ENCODE measurements around the gene TLE3. TPM values are rescaled to one million over a fixed set of nuclear protein-coding genes. Genes with fewer than 3 reads are reported as not detected.

TLE3 gene
- total and polyA plus RNA-seq, 11 donors: 4.8 to 49.6 (median 16.4) TPM

- no peak for ATAC-seq
- TF ChIP-seq POLR2A (IDR thresholded peaks at IDR 0.05) (no peak), CTCF (IDR thresholded peaks at IDR 0.05) (no peak)
Measured at GRCh38 chr15:70125605-70126004, 27.9 kb upstream of the TLE3 start.

GRCh38 chr15:70121624-70122302, 24.0 kb upstream of the TLE3 start:
- TF ChIP-seq POLR2A (IDR thresholded peaks at IDR 0.05) (no peak), CTCF (IDR thresholded peaks at IDR 0.05) (no peak)
- ATAC-seq (peak; percentile 45 to 84 (median 65)), DNase-seq (peak in 4 of 5 donors; percentile 36 to 64 (median 48))
- H3K9me3 ChIP-seq: no peaks in the 10 kb centered on the region
- no peaks in the 10 kb centered on the region for H3K36me3 ChIP-seq
- H3K27ac ChIP-seq: peak overlapping the region in 4 of 12 donors; percentile 10 to 43 (median 23)
- H3K27me3 ChIP-seq: peaks cover 0 to 8% (median 0%) of the 10 kb centered on the region in 9 donors
- H3K4me1 ChIP-seq: peaks cover 0 to 23% (median 8%) of the 10 kb centered on the region in 12 donors
- H3K4me3 ChIP-seq: no peak overlapping the region
- 64 to 76% (median 71%) methylated on average over 8 of the region's 8 CpGs for WGBS, 4 donors
- intact Hi-C loops (cut with DNase I): loop anchor here in 2 of 10 donors (10.0 kb wide), 2 partner anchors 143 to 243 kb away; no protein-coding TSS in a partner anchor

More at GRCh38 chr15:70125605-70126004, 27.9 kb upstream of the TLE3 start:
- Histone ChIP-seq H3K4me1 (peaks cover 0 to 34% (median 17%) of the 10 kb centered on the region in 12 donors), H3K36me3 (no peaks in the 10 kb centered on the region), H3K9me3 (peaks cover 0 to 3% (median 0%) of the 10 kb centered on the region in 12 donors), H3K4me3 (no peak overlapping the region), H3K27me3 (peaks cover 0 to 8% (median 0%) of the 10 kb centered on the region in 9 donors), H3K27ac (no peak overlapping the region)
- no peak for DNase-seq
- intact Hi-C loops (cut with DNase I): loop anchor here in 2 of 10 donors (10.0 kb wide), 2 partner anchors 139 to 239 kb away; no protein-coding TSS in a partner anchor
- WGBS, 4 donors: 88 to 97% (median 89%) methylated on average over 5 of the region's 5 CpGs

- no peak for TF ChIP-seq POLR2A (IDR thresholded peaks at IDR 0.05)
- TF ChIP-seq CTCF (IDR thresholded peaks at IDR 0.05): no peak
- peak overlapping the region in 4 of 12 donors; percentile 10 to 43 (median 23) for H3K27ac ChIP-seq
Measured at GRCh38 chr15:70120958-70121623, 23.4 kb upstream of the TLE3 start.

More at GRCh38 chr15:70120958-70121623, 23.4 kb upstream of the TLE3 start:
- Histone ChIP-seq H3K27me3 (peaks cover 0 to 8% (median 0%) of the 10 kb centered on the region in 9 donors), H3K4me3 (no peak overlapping the region), H3K36me3 (no peaks in the 10 kb centered on the region), H3K9me3 (no peaks in the 10 kb centered on the region), H3K4me1 (peaks cover 0 to 18% (median 1%) of the 10 kb centered on the region in 12 donors)
- ATAC-seq (peak; percentile 27 to 39 (median 33)), DNase-seq (no peak)
- intact Hi-C loops (cut with DNase I): loop anchor here in 2 of 10 donors (10.0 kb wide), 2 partner anchors 144 to 244 kb away; no protein-coding TSS in a partner anchor
- 69 to 81% (median 78%) methylated on average over 10 of the region's 10 CpGs for WGBS, 4 donors
